GM18511 (cell line): ENCODE data around the gene PIP4K2A.

Source experiments
- ATAC-seq: cut with Tn5 transposase; IDR thresholded peaks from one replicate; pipeline ENCODE4 v1.9.1; 2021; ENCODE audit warnings: mild to moderate bottlenecking, moderate library complexity; ENCODE audit not compliant: unreplicated experiment

PIP4K2A gene

DNA sequence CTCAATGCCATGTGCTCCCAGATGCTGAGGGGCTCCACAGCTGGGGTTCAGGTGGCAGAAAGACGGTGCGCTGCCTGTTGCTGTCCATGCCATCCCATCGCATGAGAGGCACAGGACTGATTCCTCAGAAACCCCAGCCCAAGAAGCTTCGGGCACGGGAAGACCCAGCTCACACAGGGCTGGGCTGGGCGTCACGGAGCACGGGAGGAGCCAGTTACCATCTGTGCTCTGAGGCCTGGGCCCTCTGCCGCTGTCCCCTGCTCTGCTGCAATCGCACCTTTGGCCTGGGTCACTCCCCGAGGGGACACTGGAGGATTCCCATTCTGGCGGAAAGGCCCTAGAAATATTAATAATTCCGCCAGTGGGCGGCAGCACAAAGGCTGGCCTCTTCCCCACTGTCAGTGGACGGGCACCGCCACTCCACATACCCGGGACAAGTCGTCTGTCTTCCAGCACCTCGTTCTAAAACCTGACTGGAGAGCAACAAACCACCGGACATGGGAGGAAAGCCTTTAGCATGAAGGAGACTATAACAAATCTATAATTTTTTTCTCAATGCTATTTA lies 92.1 kb downstream of the PIP4K2A start:
- no peak for ATAC-seq

- no peak for ATAC-seq
These were observed 92.7 kb downstream of the PIP4K2A start for GRCh38 chr10:22621726-22622125.

DNA sequence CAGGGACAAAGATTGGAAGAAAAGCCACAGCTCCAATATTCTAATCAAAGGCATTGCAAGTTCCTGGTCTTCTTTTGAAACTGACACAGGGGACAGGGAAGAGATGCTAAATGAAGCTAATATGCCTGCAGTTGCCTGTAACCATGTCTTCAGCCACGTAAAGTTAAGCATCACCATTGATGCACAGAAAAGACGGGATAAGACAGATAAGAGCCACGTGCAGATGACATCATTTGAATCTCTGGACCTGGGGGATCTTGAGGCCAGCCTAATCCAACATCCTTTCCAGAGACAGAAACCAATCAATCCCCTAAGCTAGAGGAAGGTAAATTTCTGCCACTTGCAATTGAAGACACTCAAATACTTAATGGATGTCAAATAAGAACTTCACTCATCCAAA lies 93.4 kb downstream of the PIP4K2A start:
- ATAC-seq, result no peak

DNA sequence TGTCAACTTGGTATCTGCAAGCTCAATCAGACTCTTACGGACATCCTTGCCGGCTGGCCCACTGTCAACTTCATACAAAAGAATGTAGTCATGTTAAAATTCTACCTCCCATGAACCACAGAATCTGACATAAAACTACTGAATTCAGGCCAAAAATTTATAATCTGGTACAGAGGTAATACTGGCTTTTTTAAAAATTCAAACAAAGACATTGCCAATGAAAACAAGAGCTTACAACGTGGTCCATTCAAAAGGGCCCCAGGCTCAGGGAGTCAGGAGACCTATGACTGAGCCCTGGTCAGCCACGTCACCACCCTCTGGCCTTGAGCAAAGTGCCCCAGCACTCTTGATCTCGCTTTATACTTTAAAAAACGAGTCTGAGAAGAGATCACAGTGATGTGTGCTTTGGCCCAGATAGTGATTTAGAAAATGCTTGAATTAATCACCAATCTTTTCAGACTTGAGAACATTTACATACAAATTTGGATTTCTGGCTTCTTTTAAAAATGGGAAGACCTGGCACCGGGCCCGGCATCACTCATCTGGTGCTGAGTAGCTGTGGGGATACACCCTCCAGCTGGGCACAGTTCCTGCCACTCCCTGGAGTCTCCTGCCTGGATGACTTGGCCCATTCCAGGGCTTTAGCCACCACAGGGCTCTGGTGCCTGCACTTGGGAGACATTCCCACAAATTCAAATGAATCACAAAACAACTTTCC lies 94.1 kb downstream of the PIP4K2A start:
- no peak for ATAC-seq

DNA sequence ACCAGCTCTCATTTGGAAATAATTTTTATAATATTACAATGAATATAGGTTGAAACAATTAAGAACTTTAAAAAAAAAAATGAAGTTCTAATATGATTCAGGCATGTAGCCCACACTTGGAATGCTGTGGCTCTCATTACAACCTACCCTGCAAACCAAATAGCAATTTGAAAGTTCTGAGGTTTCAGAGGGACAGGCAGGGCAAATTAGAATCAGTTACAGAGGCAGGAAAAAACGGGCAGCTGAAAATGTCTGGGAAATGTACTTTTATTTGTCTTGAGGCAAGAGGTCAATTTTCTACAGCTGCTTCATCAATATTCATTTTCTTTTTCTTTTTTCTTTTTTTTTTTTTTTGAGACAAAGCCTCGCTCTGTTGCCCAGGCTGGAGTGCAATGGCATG lies 95.3 kb downstream of the PIP4K2A start:
- ATAC-seq, result no peak

DNA sequence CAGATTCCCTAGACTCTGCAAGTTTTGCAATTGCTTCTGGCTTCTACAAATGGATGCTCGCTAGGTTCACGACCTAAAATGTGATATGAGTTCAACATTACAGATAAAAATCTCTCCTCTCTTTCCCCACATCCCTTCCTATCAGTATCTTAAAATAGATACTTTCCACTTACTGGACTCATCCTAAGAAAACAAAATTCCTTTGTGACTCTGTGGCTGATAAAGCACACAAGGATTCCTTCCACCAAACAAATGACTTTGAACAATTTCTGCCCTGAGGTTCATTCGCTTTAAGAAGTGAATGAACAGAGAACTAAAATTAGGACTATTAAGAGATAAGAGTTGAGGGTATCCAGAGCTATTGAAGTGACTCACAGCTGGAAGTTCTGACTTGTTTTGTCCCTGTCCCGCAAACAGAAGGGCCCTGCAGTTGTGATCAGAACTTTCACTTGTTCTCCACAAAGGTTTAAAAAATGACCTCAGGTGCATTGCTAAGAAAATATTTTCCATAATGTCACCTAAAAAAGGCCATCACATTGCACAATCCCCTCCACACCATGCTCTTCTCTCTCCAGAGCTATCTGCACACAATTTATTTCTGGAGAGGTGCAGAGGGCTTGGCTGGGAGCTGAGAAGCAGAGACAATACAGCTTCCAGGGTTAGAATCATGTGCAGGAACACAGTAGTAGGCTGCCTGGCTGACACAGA lies 96.1 kb downstream of the PIP4K2A start:
- ATAC-seq, result peak; percentile 43

DNA sequence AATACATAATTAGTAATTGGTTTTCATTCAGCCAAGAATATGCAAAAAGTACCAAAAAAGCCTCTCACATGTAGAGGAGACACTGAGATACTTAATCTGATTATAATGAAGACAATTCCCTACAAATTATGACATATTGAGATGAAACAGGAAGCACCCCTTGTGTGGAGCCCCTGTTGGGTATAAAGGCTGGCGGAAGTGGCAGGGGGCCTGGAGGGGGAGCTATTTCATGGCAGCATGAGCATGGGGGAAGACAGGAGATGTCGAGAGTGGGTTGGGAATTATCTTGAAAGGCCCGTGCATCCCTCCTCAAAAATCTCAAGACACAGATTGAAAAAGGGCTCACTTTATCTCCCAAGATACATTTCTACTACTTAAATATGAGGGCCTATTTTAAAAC lies 96.9 kb downstream of the PIP4K2A start:
- no peak for ATAC-seq

GRCh38 chr10:22617051-22617450 lies 97.3 kb downstream of the PIP4K2A start:
- ATAC-seq, result no peak

DNA sequence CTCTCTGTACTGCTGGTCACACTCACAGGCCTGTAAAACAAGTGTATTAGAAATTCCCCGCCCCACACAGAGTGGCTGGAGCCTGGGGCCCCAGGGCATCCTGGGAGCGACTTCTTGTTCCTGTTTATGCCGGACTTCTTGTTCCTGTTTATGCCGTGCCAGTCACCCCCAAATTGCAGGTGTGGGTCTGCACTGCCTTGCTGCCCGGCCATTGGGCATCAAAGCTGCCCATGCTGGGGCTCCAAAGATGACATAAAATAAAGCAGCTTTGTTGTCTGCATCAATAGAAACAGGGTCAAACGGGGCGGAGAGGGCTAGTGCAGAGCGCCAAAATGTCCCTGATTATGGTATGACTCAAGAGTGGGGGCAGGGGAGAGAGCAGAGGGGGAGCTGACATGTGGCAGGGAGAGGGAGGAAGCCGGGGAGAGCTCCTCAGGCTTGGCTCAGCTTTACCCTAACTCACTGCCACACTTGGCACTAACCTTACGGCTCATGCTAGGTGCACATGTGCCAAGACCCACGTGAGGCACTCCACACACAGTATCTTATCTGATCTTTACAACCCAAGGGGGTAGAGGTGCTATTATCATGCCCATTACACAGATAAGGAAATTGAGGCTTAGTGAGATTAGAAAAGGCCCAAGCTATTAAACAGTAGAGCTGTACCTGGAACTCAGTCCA lies 98.4 kb downstream of the PIP4K2A start:
- peak; percentile 59 for ATAC-seq

GRCh38 chr10:22615101-22615500 lies 99.3 kb downstream of the PIP4K2A start:
- ATAC-seq, result no peak

GRCh38 chr10:22613011-22613410 lies 101.4 kb downstream of the PIP4K2A start:
- no peak for ATAC-seq

GRCh38 chr10:22612318-22612717 lies 102.1 kb downstream of the PIP4K2A start:
- ATAC-seq, result no peak

- ATAC-seq, result peak; percentile 44
These were observed 102.8 kb downstream of the PIP4K2A start for GRCh38 chr10:22611425-22612115.

DNA sequence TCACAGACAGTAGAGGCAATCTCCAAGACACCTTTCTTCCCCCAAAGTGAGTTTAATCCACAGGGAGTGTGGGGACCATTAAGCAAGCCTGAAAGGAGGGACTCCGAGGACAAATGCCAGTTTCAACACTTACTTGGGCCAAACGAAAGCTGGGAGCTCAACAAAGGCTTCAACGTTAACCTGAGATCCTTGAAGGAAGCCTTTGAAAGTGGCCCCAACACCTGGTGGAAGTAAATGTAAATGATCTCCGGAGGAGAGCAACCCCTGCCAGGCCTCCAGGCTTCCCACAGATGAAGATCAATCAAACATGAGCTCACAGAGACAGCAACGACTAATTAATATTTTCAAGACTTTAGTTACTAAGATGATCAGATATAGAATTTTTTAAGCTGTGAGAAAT lies 103.8 kb downstream of the PIP4K2A start:
- ATAC-seq, result no peak

GRCh38 chr10:22609719-22610465 lies 104.5 kb downstream of the PIP4K2A start:
- ATAC-seq, result no peak

DNA sequence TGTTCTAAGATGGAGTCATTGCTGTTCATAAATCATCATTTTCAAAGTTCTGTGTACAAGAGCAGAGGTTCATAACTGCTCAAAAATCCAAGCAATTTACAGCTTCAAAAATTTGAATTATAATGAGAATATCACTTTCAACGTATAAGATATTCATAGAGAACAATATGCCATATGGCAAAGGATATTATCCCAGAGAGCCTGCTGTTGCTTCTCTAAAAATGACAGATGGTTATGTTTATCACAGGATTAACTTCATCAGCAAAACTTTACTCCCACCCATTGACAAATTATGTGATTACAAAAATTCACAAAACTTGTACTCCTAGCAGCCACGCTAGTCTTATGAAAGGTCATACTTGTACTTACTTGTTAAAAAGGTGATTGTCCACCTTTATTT lies 105.1 kb downstream of the PIP4K2A start:
- no peak for ATAC-seq

- no peak for ATAC-seq
These were observed 107.1 kb downstream of the PIP4K2A start for GRCh38 chr10:22607261-22607660.

DNA sequence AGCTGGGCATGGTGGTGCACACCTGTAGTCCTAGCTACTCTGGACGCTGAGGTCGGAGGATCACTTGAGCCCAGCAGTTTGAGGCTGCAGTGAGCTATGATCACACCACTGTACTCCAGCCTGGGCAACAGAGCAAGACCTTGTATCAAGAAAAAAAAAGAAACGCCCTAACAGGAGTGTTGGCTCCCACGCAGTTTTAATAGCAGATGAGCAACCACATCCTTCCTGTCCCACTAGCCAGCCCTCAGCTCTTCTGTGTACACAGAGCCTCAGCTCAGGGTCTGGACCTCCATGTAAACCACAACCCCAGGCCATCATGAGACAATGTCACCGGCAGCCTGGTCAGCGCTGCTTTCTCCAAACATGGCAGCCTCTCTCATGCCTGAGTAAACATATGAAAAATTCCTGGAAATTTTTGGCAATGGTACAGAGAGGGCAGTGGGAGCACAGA lies 108.2 kb downstream of the PIP4K2A start:
- peak; percentile 94 for ATAC-seq

- peak; percentile 28 for ATAC-seq
These were observed 109.2 kb downstream of the PIP4K2A start for GRCh38 chr10:22605168-22605567.
